ENCODE results near the gene SLC25A11.

- TF ChIP-seq, protein P1, sequence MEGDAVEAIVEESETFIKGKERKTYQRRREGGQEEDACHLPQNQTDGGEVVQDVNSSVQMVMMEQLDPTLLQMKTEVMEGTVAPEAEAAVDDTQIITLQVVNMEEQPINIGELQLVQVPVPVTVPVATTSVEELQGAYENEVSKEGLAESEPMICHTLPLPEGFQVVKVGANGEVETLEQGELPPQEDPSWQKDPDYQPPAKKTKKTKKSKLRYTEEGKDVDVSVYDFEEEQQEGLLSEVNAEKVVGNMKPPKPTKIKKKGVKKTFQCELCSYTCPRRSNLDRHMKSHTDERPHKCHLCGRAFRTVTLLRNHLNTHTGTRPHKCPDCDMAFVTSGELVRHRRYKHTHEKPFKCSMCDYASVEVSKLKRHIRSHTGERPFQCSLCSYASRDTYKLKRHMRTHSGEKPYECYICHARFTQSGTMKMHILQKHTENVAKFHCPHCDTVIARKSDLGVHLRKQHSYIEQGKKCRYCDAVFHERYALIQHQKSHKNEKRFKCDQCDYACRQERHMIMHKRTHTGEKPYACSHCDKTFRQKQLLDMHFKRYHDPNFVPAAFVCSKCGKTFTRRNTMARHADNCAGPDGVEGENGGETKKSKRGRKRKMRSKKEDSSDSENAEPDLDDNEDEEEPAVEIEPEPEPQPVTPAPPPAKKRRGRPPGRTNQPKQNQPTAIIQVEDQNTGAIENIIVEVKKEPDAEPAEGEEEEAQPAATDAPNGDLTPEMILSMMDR (IDR thresholded peaks at IDR 0.05; ENCODE audit: low read depth, low read length) = no peak
- no peak for TF ChIP-seq EZH2phosphoT487 (IDR thresholded peaks at IDR 0.05; ENCODE audit: low read depth)
These were observed 6.6 kb upstream of the SLC25A11 start for GRCh38 chr17:4946312-4946976.

All from OCI-LY3 (cell line).